DND-41 (cell line): ENCODE results near the gene INF2.

ENCODE experiments used
- ATAC-seq: fragments of 200-7000 bp; cut with Tn5 transposase; 3 replicates; pipeline ENCODE4 v1.9.1; 2021; ENCODE audit warnings: low read depth; ENCODE audit not compliant: insufficient read depth
- DNase-seq: peaks from one replicate; pipeline ENCODE4 v3.0.0-alpha.2; 2020
- H2AFZ ChIP-seq: 2 replicates; pipeline ENCODE4 v1.6.0; 2012; ENCODE audit warnings: low read depth, low read length
- H3K27ac ChIP-seq: 2 replicates; pipeline ENCODE4 v1.5.1; 2012; ENCODE audit warnings: low read length, inconsistent platforms
- H3K27me3 ChIP-seq: fragments of 200-600 bp; sonication (generic); 2 replicates; pipeline ENCODE4 v1.6.0; 2012; ENCODE audit warnings: low read length, mild to moderate bottlenecking, inconsistent platforms; ENCODE audit not compliant: insufficient read depth, poor library complexity
- H3K36me3 ChIP-seq: 2 replicates; pipeline ENCODE4 v1.5.1; 2012; ENCODE audit warnings: low read length, inconsistent platforms; ENCODE audit not compliant: insufficient read depth
- H3K4me1 ChIP-seq: 2 replicates; pipeline ENCODE4 v1.5.1; 2012; ENCODE audit warnings: mild to moderate bottlenecking, low read length; ENCODE audit not compliant: insufficient read depth
- H3K4me2 ChIP-seq: 2 replicates; pipeline ENCODE4 v1.6.0; 2012; ENCODE audit warnings: mild to moderate bottlenecking, moderate library complexity, low read length, inconsistent platforms; ENCODE audit not compliant: insufficient read depth
- H3K4me3 ChIP-seq, 2 experiments: fragments of 200-600 bp in 1 of 2; shearing (Covaris generic) in 1 of 2; 2 replicates each; pipeline ENCODE4 v1.5.1; 2012 to 2016; ENCODE audit warnings: inconsistent platforms in 2 of 2, low read length in 2 of 2, mild to moderate bottlenecking in 2 of 2, low read depth in 1 of 2, moderate library complexity in 1 of 2
- H3K79me2 ChIP-seq: 2 replicates; pipeline ENCODE4 v1.6.0; 2012; ENCODE audit warnings: low read length, inconsistent platforms; ENCODE audit not compliant: insufficient read depth
- H3K9ac ChIP-seq: 2 replicates; pipeline ENCODE4 v1.6.0; 2012; ENCODE audit warnings: low read depth, mild to moderate bottlenecking, inconsistent platforms, low read length, moderate library complexity
- H3K9me3 ChIP-seq: 2 replicates; pipeline ENCODE4 v1.5.1; 2012; ENCODE audit warnings: low read length, moderate library complexity, mild to moderate bottlenecking, inconsistent platforms; ENCODE audit not compliant: insufficient read depth, severe bottlenecking
- H4K20me1 ChIP-seq: 2 replicates; pipeline ENCODE4 v1.6.0; 2012; ENCODE audit warnings: low read length; ENCODE audit not compliant: insufficient read depth
- CTCF ChIP-seq: IDR thresholded peaks from 2 replicates; pipeline ENCODE4 v1.5.1; 2012; ENCODE audit warnings: borderline replicate concordance, low read length, moderate library complexity, mild to moderate bottlenecking; ENCODE audit not compliant: poor library complexity, severe bottlenecking; ENCODE audit errors: extremely low read depth
- EZH2 ChIP-seq: IDR thresholded peaks from 3 replicates; pipeline ENCODE4 v1.6.1; 2012; ENCODE audit warnings: borderline replicate concordance, low read depth, mild to moderate bottlenecking, moderate library complexity, low read length, inconsistent platforms; ENCODE audit not compliant: severe bottlenecking

Gene INF2

GRCh38 chr14:104676694-104677511 lies 12.5 kb upstream of the INF2 start:
- ATAC-seq (no peak), DNase-seq (no peak)
- Histone ChIP-seq H3K79me2 (no peaks in the 10 kb centered on the region), H3K36me3 (no peaks in the 10 kb centered on the region), H3K4me2 (peak overlapping the region; percentile 77), H3K9me3 (no peaks in the 10 kb centered on the region), H2AFZ (peak overlapping the region; percentile 90), H3K4me3 (peak overlapping the region in 1 of 2 experiments; percentile 57; a peak in 3 of 4 replicates), H3K27ac (peak overlapping the region; percentile 92), H3K9ac (peak overlapping the region; percentile 83), H3K4me1 (peaks cover 23% of the 10 kb centered on the region), H4K20me1 (no peaks in the 10 kb centered on the region), H3K27me3 (no peaks in the 10 kb centered on the region)
- TF ChIP-seq CTCF = no peak
- no peak for TF ChIP-seq EZH2

- Histone ChIP-seq H3K79me2 (no peaks in the 10 kb centered on the region), H3K9me3 (no peaks in the 10 kb centered on the region), H3K4me1 (peaks cover 23% of the 10 kb centered on the region), H3K36me3 (no peaks in the 10 kb centered on the region), H4K20me1 (no peaks in the 10 kb centered on the region), H3K4me3 (peak overlapping the region; percentile 33 to 57), H3K27me3 (no peaks in the 10 kb centered on the region), H3K4me2 (peak overlapping the region; percentile 77), H3K9ac (peak overlapping the region; percentile 83), H2AFZ (peak overlapping the region; percentile 90), H3K27ac (peak overlapping the region; percentile 92)
- peak; percentile 90 for DNase-seq
- ATAC-seq = peak; percentile 85
- TF ChIP-seq EZH2 = no peak
- TF ChIP-seq CTCF = no peak
These were observed 11.7 kb upstream of the INF2 start for GRCh38 chr14:104677512-104678332.

- Histone ChIP-seq H3K9me3 (no peaks in the 10 kb centered on the region), H3K9ac (peak overlapping the region; percentile 83), H4K20me1 (no peaks in the 10 kb centered on the region), H3K4me2 (peak overlapping the region; percentile 77), H3K4me3 (peak overlapping the region; percentile 33 to 57), H3K27ac (peak overlapping the region; percentile 92), H2AFZ (peak overlapping the region; percentile 90), H3K36me3 (no peaks in the 10 kb centered on the region), H3K4me1 (peaks cover 23% of the 10 kb centered on the region), H3K27me3 (no peaks in the 10 kb centered on the region), H3K79me2 (no peaks in the 10 kb centered on the region)
- TF ChIP-seq CTCF (no peak), EZH2 (no peak)
- peak; percentile 76 for DNase-seq
- ATAC-seq = peak; percentile 63
These were observed 11.1 kb upstream of the INF2 start for GRCh38 chr14:104678346-104678745.
